H1 (cell line): ENCODE measurements around the gene MARCHF9.

Source experiments
- ATF3 ChIP-seq: IDR thresholded peaks from 2 replicates; pipeline ENCODE4 v1.6.1; 2011; ENCODE audit warnings: low read depth, mild to moderate bottlenecking, low read length; ENCODE audit not compliant: insufficient read depth
- CTCF ChIP-seq, 3 experiments: IDR thresholded peaks; 1 replicate in 2 of 3; 2 replicates in 1 of 3; pipeline versions ENCODE4 v1.5.1 to v1.6.1; 2011; ENCODE audit warnings: low read length in 3 of 3, mild to moderate bottlenecking in 3 of 3, inconsistent platforms in 2 of 3, low read depth in 1 of 3, moderate library complexity in 1 of 3; ENCODE audit not compliant: insufficient read depth in 1 of 3; ENCODE audit errors: control extremely low read depth in 1 of 3
- KDM5A ChIP-seq: fragments of 200-600 bp; IDR thresholded peaks from 2 replicates; pipeline ENCODE4 v1.7.1; 2012; ENCODE audit warnings: mild to moderate bottlenecking, low read length, inconsistent platforms, mixed read lengths
- RAD21 ChIP-seq, 2 experiments: IDR thresholded peaks in 1 of 2; conservative IDR thresholded peaks in 1 of 2; 2 replicates each; pipeline ENCODE4 v1.6.1; 2011; ENCODE audit warnings: low read depth in 2 of 2, low read length in 2 of 2, improper control_type of control experiment in 1 of 2, inconsistent platforms in 1 of 2, mild to moderate bottlenecking in 1 of 2, moderate library complexity in 1 of 2
- RFX5 ChIP-seq: IDR thresholded peaks from 2 replicates; pipeline ENCODE4 v1.6.1; 2011; ENCODE audit warnings: low read depth, low read length, improper control_type of control experiment, borderline replicate concordance
- SP1 ChIP-seq: IDR thresholded peaks from 2 replicates; pipeline ENCODE4 v1.6.1; 2011; ENCODE audit warnings: low read depth, low read length
- SP2 ChIP-seq: IDR thresholded peaks from 2 replicates; pipeline ENCODE4 v1.6.1; 2012; ENCODE audit warnings: mild to moderate bottlenecking, low read length, inconsistent platforms
- TCF12 ChIP-seq: IDR thresholded peaks from 2 replicates; pipeline ENCODE4 v1.6.1; 2011; ENCODE audit warnings: low read depth, mild to moderate bottlenecking, low read length

GRCh38 chr12:57724003-57724935 lies 30.6 kb upstream of the MARCHF9 start:
- TF ChIP-seq TCF12 = no peak
- TF ChIP-seq RFX5 = no peak
- no peak for TF ChIP-seq CTCF (IDR thresholded peaks at IDR 0.05; ENCODE audit: control extremely low read depth in 1 of 3, insufficient read depth in 1 of 3, low read depth in 1 of 3, low read length in 3 of 3)
- TF ChIP-seq SP1 = no peak
- TF ChIP-seq KDM5A = no peak
- TF ChIP-seq RAD21 (IDR thresholded peaks at IDR 0.05 in 1 of 2, conservative IDR thresholded peaks at IDR 0.05 in 1 of 2; ENCODE audit: low read depth in 2 of 2, low read length in 2 of 2) = no peak
- TF ChIP-seq SP2 = no peak
- no peak for TF ChIP-seq ATF3
